Measurements from ENCODE around the gene ETV5.

Gene ETV5

DNA sequence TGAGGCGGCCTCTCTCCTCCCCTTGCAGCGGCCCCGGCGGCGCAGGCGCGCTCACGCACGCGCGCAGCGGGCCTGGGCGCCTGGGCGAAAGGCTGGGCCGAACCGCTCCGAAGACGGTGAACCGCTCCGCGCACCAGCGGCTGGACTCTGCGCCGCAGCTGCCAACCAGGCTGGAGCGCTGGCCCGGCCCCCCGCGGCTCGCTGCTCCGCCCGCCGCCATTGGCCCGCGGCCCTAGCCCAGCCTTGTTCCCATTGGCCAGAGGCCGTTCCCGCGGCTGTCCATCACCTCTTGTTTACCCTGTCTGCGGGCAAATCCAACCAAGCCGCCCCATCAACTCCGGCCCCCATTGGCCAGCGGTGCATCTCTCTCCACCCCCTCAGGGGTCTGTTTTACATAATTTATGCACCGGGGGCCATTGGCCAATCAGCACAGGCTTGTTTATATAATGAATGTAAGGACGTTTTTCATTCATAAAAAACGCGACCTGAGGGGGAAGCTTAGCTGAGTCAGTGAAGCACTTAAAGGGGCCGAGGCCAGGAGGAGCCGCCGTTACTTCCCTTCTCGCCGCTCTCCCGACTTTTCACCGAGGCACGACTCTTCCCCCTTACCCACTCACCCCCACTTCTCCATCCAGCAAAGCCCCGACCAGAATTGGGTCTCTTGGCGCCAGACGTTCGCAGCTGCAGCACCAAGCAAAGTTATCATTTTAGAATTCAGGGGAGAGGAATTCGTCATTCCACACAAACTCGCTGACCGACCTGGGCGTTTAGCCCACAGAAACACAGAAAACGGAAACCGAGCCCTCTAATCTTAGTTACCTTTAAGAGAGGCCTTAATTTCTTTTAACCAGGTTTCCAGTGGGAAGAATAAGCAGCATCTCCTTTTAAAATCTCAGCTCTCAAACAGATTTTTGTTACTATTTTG lies at the start of gene ETV5:
Gene ETV5 (minus strand): TSS at position 149 of the 925 bp plus-strand sequence. CDS start 3,221 bp downstream, outside the sequence.
- DNase-seq = peak; percentile 99

DNA sequence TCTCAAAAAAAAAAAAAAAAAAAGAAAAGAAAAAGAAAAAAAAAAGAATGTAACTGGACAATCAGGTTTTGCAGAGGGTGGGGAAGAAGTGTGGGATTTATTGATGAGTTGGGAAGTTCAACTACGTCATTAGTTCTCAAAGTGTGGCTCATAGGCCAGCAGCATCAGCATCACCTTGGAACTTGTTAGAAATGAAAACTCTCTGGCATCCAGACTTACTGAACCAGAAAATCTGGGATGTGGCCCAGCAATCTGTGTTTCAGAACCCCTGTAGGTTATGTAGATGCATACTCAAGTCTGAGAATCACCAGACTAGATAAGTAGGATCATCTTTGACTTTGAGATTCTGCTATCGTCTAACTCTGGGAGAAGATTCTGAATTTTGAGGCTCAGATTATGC lies 45.8 kb upstream of the ETV5 start:
- DNase-seq = no peak

DNA sequence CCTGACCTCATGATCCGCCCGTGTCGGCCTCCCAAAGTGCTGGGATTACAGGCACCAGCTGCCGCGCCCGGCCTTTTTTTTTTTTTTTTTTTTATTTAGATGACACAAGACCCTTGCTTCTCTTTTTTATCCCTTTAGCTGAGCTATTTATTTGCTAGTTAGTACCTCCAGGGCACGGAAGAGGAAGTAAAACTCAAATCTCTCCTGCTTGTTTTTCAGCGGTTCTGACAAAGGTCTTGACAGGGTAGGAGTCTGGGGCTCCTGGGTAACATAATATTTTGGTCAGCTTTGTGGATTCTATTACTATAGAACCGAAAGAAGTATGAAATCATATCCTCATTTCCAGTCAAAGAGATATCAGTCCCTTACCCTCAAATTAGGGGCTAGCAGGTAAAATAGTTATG lies 44.0 kb upstream of the ETV5 start:
- no peak for DNase-seq

DNA sequence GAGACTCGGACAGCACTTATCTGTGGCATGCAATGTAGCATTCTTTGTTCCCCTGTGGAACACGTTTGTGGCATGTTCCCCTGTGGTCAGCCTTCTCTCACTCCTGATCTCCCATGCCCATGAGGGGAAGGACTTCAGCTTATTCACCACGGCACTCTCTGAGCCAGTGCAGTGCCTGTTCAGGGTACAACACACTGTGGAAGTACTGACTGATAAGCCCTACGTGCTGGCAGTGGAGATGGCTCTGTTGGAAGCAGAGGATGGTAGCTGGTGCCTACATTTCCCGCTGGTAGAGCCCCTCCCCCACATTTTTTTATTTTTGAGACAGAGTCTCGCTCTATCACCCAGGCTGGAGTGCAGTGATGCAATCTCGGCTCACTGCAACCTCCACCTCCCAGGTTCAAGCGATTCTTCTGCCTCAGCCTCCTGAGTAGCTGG lies 43.5 kb upstream of the ETV5 start:
- no peak for DNase-seq

DNA sequence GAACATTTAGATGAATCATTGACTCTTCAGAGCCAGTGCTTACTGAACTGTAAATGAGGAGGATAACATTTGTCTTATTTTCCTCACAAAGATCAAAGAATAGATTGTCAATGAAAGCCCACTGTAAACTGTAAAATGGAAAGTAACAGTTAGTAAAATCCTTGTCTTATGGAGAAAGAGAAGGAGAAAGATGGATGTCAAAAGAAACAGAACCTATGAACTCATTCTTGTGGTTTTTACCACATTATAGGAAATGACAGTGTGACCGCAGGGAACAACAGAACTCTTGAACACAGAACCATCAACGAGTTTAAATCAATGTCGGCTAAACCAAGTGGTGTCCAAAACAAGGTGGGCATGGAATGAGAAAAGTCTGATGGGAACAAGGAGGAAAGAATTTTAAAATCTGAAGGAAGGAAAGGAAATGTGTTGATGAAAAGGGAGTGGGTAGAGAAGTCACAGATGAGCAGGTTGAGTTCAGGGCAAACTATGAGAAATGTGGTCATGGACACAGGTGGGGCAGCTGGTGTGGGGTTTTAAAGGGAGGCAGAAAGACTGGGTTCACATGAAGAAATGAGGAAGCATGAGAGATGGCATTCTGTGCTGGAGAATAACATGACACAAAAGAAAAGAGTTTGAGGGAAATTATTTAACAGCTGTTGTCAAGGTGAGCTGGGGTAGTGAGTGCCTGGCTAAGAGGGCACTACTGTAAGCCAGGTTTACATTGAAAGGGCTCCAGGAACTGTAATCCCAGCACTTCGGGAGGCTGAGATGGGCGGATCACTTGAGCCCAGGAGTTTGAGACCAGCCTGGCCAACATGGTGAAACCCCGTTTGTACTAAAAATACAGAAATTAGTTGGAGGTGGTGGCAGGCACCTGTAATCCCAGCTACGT lies 42.4 kb upstream of the ETV5 start:
- no peak for DNase-seq

DNA sequence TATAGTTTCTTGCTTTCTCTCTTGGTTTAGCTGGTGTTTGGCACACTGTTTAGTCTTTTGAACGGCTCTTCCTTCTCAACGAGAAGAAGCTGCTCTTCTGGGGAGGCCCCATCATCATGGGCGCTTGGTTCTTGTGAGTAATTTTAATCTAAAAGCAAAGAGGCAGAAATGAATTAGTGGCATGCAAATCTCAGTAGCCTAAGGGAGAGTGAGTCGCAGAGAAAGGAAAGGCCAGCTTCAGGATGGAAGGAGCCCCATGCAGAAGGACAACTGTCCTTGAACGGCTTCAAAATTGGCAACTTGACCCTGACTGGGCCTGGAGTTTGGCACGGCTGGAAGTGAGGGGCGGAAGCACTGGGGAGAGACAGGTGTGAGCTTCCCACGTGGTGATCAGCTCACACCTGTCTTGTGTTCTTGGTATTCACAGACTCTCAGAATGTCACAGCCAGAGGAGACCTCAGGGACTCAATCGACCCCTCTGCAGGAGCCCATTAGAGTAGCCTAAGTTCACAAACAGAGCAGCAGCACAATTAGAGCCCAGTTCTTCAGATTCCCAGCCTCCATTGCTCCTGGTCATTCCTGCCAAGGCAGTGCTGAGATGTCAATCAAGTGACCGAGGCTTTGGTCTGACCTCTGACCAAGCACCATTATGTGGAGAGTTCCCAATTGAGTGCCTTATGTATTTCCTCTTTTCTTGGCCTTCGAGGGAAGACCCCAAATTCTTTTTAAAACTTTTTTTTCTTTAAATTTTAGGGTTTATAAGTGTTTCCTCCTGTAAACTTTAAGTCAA lies 41.3 kb upstream of the ETV5 start:
- DNase-seq = no peak

DNA sequence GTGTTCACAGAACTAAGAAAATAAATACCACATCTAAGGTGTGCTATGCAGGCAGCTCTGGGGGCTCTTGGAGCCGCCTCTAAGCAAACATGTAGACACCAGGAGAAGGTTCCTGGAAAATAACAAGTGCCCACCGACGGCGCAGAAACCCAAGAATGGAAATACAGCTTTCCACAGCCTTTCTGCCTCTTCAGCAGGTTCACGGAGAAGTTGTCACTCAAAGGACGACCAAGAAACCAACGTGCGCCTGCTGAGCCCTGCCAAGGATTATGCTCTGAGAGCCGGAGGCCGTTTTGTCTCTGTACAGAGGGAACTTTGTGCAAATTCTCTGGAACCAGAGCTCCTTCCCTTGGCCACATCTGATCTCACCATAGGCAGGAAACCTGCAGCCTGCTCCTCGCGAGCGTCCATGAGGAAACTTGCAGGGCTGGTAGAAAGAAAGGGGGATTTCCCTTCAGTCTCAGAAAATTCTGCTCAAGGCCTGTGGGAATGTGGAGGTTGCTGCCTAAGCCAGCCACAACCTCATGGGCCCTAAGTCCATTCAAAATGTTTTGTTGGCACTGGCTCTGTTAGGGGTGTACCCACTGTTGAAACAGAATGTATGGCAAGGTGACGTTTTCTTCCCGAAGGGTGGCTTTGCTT lies 40.6 kb upstream of the ETV5 start:
- no peak for DNase-seq

DNA sequence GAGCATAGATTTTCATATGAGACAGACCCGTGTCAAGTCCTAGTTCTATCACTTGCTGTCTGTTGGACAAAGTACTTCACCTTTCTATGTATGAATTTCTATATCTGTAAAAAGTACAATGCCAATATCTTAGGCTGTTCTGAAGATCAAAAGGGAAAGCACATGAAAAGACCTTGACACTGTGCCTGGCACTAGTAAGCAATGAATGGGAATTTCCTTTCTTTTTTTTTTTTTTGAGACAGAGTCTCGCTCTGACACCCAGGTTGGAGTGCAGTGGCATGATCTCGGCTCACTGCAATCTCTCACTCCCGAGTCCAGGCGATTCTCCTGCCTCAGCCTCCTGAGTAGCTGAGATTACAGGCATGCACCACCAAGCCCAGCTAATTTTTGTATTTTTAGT lies 35.4 kb upstream of the ETV5 start:
- no peak for DNase-seq

DNA sequence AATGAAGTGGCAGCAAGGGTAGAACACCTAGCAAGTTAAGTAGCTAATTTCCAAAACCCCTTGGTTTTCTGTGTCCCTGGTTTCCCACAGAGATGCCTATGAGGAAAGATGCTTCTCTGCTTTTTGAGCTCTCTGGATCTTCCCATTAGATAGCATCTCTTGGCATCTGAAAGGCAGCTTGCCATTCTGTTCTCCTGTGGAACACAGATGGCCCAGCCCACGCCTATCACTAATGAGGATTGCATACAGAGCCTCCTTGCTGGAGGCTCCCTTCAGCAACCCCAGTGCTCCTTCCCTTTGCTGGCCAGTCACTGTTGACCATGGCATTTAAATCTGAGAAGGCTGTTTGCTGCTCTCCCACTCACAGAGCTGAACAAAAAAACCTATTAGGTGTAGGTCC lies 34.4 kb upstream of the ETV5 start:
- DNase-seq = no peak

DNA sequence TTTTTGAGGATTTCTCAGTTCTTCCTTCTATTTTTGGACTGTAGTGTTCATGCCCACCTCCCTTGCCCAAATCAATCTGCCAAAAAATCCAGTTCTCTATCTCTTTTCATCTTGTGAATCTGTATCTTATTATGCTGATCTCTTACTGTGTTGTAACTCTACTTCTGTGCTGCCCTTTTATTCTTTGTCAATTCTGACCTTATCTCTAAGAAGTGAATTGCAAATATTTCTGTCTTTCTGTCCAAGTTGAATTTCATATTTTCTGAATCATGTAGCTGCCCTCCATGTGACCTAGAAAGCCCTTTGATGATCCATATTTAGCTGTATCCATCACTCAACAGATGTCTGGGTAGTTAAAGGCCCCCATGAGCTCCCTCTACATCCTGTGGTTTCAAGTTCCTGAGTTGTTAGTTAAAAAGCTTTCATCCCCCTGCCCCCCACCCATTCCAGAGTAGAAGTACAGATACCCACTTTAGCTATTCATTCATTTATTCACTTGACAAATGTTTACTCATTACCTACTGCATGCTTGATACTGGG lies 33.6 kb upstream of the ETV5 start:
- DNase-seq = no peak

DNA sequence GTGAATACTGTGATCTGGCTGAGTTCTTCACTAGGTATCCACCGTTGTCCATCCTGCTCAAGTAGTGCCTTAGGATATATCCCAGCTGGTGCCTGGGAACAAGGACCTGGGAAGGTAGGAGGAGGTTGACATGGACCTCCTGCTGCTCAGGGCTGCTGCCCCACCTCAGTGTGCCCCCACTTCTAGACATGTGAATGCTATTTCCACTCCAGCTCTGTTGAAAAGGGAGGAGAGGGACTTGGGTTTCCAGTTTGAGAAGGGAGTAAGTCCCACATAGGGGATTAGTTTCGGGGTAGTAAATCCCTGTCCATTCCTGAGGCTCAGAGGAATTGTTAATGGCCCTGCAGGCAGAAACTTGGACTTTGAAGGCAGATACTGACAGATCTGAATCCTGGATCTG lies 32.9 kb upstream of the ETV5 start:
- no peak for DNase-seq

DNA sequence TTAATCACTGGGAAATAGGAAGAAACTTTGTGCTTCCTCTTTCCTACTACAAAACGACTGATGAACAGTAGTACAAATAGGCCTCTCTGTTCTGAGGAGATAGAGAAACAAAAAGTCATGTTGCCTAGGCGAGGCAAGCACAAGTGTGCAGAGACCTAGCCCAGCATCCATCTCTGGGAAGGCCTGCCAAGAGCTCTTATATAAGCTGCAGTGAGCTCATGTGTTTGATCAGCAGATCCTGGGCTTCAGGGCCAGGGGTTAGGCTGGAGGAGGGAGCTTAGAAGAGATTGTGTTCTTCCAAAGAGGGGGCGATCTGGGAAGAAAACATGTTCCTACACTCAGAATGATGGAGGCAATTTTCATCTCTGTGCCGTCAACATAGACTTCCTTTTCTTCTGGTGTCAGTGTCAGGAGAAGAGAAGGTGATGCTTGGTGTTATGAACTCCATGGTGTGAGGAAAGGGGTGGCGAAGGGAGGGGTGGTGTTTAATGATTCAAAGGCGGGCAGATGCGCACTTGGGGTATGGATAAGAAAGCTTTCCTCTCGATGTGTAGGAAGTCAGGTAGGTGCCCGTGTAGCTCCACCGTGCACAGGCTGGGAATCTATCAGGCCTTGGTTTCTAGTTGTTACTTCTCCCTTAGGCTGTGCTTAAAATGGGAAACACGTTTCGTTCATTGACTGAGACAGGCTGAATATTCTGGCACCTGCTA lies 29.5 kb upstream of the ETV5 start:
- no peak for DNase-seq

DNA sequence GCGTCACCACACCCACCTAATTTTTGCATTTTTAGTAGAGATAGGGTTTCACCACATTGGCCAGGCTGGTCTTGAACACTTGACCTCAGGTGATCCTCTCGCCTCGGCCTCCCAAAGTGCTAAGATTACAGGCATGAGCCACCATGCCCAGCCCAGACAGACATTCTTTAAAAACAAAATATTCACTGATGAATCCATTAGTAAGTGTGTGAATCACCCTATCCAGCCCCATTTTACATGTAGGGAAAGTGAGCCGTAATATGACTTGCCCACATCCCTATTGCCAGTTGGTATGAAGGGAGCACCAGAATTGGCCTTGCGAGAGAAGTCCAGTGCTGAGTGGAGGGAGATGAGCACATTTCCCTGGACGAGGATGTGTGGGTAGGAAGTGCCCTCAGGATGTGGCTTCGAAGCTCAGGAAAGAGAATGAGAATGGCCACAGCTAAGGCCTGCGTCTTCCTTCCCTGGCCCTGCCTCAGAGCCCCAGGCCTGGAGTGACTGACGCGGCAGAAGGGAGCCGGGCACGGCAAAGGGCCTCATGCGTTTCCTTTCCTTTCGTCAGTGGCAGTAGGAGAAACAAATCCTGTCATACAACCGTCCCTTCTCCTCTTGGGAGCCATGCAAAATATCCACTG lies 28.3 kb upstream of the ETV5 start:
- DNase-seq = no peak

DNA sequence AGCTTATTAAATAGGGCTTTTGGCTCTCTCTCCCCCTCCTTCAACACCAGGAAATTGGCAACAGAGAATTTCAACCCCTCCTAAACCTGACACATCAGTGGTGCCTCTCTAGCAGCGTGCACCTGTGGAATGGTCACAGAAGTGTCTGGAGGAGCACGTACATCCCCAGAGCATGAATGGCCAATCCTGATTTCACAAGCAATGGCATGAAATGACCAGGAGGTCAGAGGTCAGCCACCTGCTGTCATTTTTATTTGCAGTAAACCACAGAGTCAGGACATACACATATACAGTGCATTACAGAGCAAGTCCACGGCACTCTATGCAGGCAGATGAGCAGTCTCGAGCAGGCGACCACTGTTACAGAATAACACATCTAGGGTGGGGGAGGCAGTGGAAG lies 25.1 kb upstream of the ETV5 start:
- no peak for DNase-seq

DNA sequence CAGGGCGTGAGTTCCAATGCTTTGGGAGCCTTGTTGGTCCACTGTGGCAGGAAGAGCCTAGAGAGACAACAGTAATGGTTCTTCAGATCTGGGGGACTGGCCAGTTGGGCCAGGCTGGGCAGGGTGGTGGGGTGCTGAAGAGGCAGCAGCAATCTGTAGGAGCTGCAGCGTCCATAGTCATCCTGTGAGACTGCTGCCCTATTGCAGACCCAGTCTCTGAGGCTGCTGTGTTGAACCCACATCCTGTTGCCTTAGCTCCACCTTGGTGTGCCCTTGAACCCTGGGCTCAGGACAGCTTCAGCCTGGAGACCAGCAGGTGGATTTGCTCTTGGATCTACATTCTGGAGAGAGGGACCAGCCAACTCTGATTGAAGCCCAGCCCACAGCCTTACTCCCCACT lies 23.6 kb upstream of the ETV5 start:
- DNase-seq = no peak

DNA sequence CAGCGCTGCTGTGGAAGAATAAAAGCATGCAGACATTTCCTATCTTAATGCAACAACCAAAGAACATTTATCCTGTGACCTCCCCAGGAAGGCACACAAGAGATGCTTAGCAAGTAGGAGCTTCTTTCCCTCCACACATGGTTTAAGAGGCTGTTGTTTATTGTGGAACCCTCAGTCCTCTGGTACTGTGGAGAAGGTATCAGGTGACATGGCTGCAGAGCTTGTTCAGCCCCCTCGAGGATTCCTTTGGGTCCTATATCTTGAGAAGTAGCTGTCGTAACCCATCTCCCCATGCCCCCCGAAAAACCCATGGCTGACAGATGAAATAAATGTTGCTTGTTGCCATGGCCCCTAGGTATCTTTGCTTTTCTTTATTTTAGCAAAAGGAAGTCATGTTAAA lies 20.3 kb upstream of the ETV5 start:
- DNase-seq = no peak

DNA sequence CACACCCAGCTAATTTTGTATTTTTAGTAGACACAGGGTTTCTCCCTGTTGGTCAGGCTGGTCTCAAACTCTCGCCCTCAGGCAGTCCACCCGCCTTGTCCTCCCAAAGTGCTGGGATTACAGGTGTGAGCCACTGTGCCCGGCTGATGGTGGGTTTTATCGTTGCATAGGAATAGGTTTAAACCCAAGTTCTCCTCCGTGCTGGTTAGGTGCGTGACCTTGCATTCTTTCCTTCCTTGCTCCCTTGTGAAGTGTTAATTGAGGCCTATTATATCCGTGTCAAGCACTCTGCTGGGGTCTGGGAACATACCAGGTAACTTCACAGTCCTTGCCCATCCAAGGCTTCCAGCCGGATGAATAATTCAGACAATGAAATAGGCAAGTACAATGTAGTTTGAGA lies 19.3 kb upstream of the ETV5 start:
- DNase-seq = no peak

DNA sequence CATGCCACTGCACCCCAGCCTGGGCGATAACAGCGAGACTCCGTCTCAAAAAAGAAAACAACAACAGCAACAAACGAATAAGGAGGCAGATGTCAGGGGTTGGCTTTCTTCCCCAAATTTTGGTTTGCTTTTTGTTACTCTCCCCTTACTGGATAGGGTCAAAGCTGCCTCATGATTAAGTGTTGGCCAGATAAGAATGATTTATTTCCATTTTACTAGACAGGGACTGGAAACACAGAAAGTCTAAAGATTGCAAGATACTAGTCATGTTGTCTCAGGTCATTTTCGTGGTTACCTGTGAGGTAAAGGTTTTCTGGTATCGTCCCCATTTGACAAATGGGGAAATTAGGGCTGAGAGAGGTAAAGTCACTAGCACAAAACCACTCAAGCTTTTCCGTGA lies 18.6 kb upstream of the ETV5 start:
- no peak for DNase-seq

DNA sequence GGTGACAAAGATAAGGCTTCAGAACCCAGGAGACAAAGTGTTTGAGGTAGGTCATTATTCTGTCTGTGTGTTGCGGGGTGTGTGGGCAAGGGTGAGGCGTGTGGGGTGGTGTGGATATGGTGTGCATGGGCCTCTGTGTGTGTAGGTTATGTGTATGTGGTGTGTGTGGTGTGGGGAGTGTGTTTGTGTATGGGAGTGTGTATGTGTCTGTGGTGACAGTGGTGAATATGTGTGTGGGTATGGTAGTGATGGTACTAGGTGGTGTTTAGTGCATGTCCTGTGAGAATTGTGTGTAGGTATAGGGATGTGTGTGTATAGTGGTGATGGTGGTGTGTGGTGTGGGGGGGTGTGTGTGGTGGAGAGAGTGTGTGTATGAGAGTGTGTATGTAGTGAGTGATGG lies 16.2 kb upstream of the ETV5 start:
- DNase-seq = no peak

DNA sequence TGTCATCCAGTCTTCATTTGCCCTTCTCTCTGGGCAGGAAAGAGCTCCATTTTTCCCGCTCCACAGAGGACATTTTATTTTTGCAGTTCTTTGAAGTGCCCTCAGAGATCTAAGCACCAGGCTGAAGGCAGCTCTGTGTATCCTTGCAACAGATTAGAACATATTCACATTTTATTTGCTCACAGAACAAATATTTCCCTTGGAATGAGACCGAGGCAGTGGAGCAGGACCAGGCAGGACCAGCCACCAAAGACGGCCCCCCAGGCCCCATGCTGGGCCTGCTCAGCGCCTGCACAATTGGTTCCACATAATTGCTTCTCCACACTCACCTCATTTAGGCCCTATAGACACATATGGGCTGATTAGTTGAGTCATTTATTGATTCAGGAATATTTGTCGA lies 15.7 kb upstream of the ETV5 start:
- no peak for DNase-seq

DNA sequence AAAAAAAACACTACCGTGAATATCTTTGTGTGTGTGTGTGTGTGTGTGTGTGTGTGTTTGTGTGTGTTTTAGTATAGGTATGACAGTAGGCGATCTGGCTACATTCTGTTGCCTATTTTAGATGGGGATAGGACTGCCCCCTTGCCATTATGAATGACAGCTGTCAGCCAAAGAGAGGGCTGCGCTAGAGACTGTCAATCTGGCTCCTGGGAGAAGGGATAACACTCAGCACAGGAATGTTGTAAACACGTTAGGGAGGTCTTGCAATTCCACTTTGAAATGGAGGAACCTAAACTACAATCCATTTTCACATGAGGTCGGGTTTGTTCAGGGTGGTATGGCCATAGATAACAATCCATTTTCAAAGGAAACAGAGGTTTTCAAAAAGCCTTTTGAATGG lies 14.1 kb upstream of the ETV5 start:
- DNase-seq = no peak

All from NCI-H774 (cell line).